HEK293 (cell line): ENCODE data around the gene RPUSD1.

Experiments
- GLIS1 ChIP-seq: fragments of 450-650 bp; formaldehyde crosslinking; IDR thresholded peaks from 2 replicates; pipeline ENCODE4 v1.5.1; 2016; ENCODE audit warnings: missing biosample characterization, missing genetic modification characterization
- ZNF747 ChIP-seq: fragments of 450-650 bp; formaldehyde crosslinking; IDR thresholded peaks from 2 replicates; pipeline ENCODE4 v1.5.1; 2016; ENCODE audit warnings: missing biosample characterization, missing genetic modification characterization
- TF ChIP-seq, protein P1 (sequence below): fragments of 450-650 bp; formaldehyde crosslinking; IDR thresholded peaks from 2 replicates; pipeline ENCODE4 v1.5.1; 2016; ENCODE audit warnings: missing biosample characterization, missing genetic modification characterization

DNA sequence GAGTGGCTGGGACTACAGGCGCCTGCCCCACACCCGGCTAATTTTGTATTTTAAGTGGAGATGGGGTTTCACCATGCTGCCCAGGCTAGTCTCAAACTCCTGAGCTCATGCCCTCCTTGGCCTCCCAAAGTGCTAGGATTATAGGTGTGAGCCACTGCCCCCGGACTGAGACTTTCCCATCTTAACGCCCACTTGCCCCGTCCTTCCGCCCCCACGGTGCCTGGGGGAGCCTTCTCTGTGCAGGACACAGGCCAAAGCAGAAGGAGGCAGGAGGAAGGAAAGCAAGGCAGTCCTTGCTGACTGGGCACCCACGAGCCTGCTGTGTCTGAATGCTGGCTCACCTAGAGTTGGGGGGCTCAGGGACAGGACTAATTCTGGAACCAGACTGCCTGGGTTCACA is 30.0 kb upstream of the RPUSD1 start:
- TF ChIP-seq GLIS1, result no peak
- TF ChIP-seq, protein P1, sequence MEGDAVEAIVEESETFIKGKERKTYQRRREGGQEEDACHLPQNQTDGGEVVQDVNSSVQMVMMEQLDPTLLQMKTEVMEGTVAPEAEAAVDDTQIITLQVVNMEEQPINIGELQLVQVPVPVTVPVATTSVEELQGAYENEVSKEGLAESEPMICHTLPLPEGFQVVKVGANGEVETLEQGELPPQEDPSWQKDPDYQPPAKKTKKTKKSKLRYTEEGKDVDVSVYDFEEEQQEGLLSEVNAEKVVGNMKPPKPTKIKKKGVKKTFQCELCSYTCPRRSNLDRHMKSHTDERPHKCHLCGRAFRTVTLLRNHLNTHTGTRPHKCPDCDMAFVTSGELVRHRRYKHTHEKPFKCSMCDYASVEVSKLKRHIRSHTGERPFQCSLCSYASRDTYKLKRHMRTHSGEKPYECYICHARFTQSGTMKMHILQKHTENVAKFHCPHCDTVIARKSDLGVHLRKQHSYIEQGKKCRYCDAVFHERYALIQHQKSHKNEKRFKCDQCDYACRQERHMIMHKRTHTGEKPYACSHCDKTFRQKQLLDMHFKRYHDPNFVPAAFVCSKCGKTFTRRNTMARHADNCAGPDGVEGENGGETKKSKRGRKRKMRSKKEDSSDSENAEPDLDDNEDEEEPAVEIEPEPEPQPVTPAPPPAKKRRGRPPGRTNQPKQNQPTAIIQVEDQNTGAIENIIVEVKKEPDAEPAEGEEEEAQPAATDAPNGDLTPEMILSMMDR (tag by site-specific recombination), result no peak
- TF ChIP-seq ZNF747, result no peak
